ENCODE measurements around the gene CRYBG1. TPM values are rescaled to one million over a fixed set of nuclear protein-coding genes. Genes with fewer than 3 reads are reported as not detected.
"Not testable (repeated sequence)": the region's sequence is repeated elsewhere in the genome, so short reads cannot be mapped to it uniquely, and the experiment has no call there.

Gene CRYBG1
- total RNA-seq, 1 experiment from 2014 or later = 0.66 TPM

DNA sequence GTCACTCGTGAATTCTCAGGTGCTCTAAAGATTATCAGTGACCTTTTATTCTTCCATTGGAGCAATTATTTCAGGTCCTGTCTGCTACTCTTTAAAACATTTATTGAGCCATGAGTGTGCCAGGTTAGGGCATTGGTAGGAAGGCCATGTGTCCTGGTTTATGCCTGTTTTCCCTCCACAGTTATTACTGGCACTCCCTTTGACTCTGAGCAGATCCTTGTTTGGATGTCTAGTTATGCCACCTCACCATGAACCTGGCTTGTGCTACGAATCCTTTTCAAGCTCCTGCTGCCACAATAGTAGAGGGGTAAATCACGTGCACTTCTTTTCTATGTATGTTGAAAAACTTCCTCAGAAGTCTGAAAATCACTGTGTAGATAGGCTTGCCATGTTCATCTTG is 27.4 kb downstream of the CRYBG1 start:
- Histone ChIP-seq H3K36me3 (replicated peaks; ENCODE audit: control insufficient read depth, insufficient read depth, low read length) (no peaks in the 10 kb centered on the region), H3K27me3 (ENCODE audit: control insufficient read depth, insufficient read depth, low read length) (no peaks in the 10 kb centered on the region), H3K4me3 (ENCODE audit: insufficient read depth, low read depth, low read length) (no peak overlapping the region)
- no peak for DNase-seq

DNA sequence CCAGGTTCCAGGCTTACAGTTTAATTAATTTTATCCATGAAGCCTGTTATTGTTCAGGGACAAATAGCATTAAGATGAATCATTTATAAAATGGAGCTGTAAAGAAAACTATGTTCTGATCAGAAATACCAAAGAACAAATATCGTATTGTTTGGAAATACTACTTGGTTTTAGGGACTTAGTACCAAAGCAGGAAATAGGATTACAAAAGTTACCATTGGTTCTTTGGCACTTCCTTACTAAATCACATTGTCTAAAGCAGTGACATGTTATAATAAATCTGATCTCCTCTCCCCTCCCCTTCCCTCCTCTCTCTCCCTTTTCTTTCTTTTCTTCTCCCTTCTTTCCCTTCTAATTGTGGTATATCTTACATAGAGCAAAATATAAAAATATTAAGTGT is 29.6 kb downstream of the CRYBG1 start:
- DNase-seq = no peak
- no peaks in the 10 kb centered on the region for H3K27me3 ChIP-seq (ENCODE audit: control insufficient read depth, insufficient read depth, low read length)
- no peaks in the 10 kb centered on the region for H3K36me3 ChIP-seq (replicated peaks; ENCODE audit: control insufficient read depth, insufficient read depth, low read length)
- H3K4me3 ChIP-seq (ENCODE audit: insufficient read depth, low read depth, low read length) = no peak overlapping the region

DNA sequence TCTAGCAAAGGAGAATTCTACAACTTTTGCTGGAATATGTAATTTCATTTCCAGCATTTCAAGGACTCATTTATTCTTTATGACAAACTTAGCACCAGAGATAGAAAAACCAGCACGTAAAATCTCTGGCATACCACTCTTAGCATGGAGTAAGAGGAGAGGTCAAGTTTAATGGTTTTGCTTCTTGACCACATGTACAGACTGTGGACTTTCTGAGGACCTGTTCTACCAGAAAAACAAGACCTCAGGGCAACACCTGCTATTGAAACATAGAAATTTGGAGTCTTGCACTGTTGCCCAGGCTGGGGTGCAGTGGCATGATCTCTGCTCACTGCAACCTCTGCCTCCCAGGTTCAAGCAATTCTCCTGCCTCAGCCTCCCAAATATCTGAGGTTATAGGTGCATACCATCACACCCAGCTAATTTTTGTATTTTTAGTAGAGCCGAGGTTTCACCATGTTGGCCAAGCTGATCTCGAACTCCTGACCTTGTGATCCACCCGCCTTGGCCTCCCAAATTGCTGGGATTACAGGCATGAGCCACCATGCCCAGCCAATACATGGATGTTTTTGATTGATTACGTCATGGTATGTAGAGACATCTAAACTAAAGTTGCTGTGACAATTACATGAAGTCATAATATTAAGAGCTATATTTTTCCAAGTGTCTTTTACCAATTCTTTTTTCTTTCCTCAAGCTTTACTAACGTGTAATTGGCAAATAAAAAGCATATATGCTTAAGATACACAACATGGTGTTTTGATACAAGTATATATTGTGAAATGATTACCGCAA is 36.1 kb downstream of the CRYBG1 start:
- Histone ChIP-seq H3K4me3 (ENCODE audit: insufficient read depth, low read depth, low read length) (no peak overlapping the region), H3K36me3 (replicated peaks; ENCODE audit: control insufficient read depth, insufficient read depth, low read length) (no peaks in the 10 kb centered on the region), H3K27me3 (ENCODE audit: control insufficient read depth, insufficient read depth, low read length) (no peaks in the 10 kb centered on the region)
- DNase-seq = no peak

DNA sequence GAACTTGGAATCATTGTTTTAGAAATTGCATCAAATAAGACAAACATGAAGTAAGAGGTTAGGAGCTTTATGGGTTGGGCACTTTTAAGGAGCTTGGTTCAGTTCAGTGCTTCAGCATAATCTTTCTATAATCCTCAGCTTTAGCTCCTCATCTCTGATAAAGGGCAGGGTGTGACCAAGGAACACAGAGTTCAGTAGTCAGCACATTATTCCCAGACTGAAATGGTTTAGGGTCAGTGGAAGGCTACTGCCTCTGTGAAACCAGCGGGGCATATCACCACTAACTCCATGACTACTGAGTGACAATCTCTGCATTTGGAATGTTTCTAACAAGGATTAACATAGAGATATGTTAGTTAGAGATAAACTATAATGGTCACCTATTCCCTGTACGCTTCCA is 36.9 kb downstream of the CRYBG1 start:
- no peak overlapping the region for H3K4me3 ChIP-seq (ENCODE audit: insufficient read depth, low read depth, low read length)
- no peaks in the 10 kb centered on the region for H3K27me3 ChIP-seq (ENCODE audit: control insufficient read depth, insufficient read depth, low read length)
- no peak for DNase-seq
- H3K36me3 ChIP-seq (replicated peaks; ENCODE audit: control insufficient read depth, insufficient read depth, low read length) = no peaks in the 10 kb centered on the region

DNA sequence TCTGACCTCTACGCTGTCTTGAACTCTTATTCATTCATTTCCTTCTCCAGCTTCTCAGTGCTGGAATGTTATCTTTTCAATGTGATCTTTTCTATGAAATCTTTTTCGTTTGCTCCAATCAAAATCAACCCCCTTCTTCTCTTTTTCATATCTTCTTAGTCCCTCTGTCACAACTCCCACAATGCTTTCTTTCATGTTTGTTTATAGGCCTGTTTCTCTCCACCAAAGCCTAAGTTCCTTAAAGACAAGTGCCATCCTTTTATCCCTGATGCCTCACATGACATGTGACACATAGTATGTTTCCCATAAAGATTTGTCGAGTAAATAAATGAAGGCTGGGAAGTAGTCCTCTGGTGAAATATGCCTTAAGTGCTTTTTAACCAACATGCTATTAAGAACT is 38.1 kb downstream of the CRYBG1 start:
- H3K27me3 ChIP-seq (ENCODE audit: control insufficient read depth, insufficient read depth, low read length) = no peaks in the 10 kb centered on the region
- no peak for DNase-seq
- no peaks in the 10 kb centered on the region for H3K36me3 ChIP-seq (replicated peaks; ENCODE audit: control insufficient read depth, insufficient read depth, low read length)
- H3K4me3 ChIP-seq (ENCODE audit: insufficient read depth, low read depth, low read length) = no peak overlapping the region

DNA sequence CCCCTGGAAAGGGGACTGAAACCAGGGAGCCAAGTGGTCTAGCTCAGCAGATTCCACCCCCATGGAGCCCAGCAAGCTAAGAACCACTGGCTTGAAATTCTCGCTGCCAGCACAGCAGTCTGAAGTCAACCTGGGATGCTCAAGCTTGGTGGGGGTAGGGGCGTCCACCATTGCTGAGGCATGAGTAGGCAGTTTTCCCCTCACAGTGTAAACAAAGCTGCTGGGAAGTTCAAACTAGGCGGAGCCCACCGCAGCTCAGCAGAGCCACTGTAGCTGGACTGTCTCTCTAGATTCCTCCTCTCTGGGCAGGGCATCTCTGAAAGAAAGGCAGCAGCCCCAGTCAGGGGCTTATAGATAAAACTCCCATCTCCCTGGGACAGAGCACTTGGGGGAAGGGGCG is 44.5 kb downstream of the CRYBG1 start:
- not testable (repeated sequence) for H3K4me3 ChIP-seq (ENCODE audit: insufficient read depth, low read depth, low read length); H3K36me3 ChIP-seq (replicated peaks; ENCODE audit: control insufficient read depth, insufficient read depth, low read length); DNase-seq; H3K27me3 ChIP-seq (ENCODE audit: control insufficient read depth, insufficient read depth, low read length)

DNA sequence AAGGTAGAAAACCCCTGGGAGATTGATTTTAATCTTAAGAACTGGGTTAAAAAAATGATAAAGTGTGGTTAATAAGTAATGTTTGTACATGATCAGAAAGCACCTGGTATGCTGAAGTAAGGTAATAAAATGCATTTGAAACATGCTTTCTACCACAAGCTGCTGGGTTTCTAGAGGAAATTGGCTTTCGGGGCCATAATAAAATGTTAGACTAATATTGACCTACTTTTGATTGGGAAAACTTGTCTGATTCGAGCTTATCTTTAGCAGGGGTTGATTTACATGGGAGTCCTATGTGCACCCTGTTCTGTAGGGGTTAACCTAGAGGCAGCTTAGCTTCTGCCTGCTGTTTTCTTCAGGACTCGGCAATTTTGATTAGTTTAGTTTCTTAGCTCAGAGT is 50.5 kb downstream of the CRYBG1 start:
- DNase-seq = no peak
- Histone ChIP-seq H3K4me3 (ENCODE audit: insufficient read depth, low read depth, low read length) (no peak overlapping the region), H3K27me3 (ENCODE audit: control insufficient read depth, insufficient read depth, low read length) (no peaks in the 10 kb centered on the region), H3K36me3 (replicated peaks; ENCODE audit: control insufficient read depth, insufficient read depth, low read length) (no peaks in the 10 kb centered on the region)

DNA sequence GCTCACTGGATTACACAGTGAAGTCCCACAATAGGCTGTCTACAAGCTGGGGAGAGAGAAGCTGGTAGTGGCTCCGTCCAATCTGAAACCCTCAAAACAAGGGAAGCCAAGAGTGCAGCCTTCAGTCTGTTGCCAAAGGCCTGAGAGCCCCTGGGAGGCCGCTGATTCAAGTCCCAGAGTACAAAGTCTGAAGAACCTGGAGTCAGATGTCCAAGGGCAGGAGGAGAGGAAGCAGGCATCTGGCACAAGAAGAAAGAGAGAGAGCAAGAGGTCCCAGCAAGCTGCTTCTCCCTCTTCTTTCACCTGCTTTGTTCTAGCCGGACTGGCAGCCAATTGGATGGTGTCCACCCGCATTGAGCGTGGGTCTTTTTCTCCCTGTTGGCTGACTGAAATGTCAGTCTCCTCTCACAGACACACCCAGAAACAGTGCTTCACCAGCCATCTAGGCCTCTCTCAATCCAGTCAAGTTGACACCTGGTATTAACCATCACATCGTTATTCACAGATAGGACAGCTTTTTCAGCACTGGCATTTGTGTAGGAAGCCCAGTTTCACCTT is 51.2 kb downstream of the CRYBG1 start:
- DNase-seq = peak; percentile 35
- H3K27me3 ChIP-seq (ENCODE audit: control insufficient read depth, insufficient read depth, low read length) = no peaks in the 10 kb centered on the region
- H3K4me3 ChIP-seq (ENCODE audit: insufficient read depth, low read depth, low read length) = no peak overlapping the region
- H3K36me3 ChIP-seq (replicated peaks; ENCODE audit: control insufficient read depth, insufficient read depth, low read length) = no peaks in the 10 kb centered on the region

DNA sequence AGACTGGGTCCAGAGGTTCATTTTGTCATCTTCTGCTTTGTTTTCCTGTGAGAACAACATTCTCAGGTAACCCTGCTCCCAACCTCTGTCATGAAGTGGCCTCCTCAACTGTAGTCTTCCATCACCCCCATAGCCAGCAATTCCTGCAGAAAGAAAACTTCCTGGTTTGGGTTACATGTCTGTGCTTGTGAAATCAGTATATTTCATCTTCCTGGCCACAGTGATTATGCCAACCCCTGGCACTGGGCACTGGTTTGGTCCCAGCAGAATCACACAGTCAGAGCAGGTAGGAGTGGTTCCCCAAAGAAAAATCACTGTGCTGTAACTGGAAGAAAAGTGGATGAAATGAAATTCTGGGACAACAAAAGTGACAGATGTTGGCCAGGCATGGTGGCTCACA is 52.5 kb downstream of the CRYBG1 start:
- H3K36me3 ChIP-seq (replicated peaks; ENCODE audit: control insufficient read depth, insufficient read depth, low read length) = no peaks in the 10 kb centered on the region
- H3K4me3 ChIP-seq (ENCODE audit: insufficient read depth, low read depth, low read length) = no peak overlapping the region
- DNase-seq = no peak
- H3K27me3 ChIP-seq (ENCODE audit: control insufficient read depth, insufficient read depth, low read length) = no peaks in the 10 kb centered on the region

DNA sequence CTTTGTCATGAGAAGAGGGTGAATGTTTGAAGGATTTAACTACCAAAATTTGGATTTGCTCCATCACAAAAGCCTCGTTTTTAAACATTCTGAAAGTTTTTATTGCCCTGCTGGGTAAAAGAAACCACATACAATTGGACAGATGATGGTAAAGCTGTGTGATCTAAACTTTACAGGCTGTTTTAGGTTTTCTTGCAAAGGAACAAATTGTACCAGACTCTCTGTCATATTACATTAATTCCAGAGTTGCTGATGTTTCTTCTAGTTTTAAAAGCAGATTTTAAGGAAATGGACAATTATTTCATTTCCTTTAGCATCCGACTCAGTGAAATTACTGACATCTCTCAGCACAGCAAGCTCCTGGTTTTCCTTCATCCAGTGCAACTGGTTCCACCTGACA is 53.2 kb downstream of the CRYBG1 start:
- no peaks in the 10 kb centered on the region for H3K36me3 ChIP-seq (replicated peaks; ENCODE audit: control insufficient read depth, insufficient read depth, low read length)
- H3K27me3 ChIP-seq (ENCODE audit: control insufficient read depth, insufficient read depth, low read length) = no peaks in the 10 kb centered on the region
- DNase-seq = no peak
- H3K4me3 ChIP-seq (ENCODE audit: insufficient read depth, low read depth, low read length) = no peak overlapping the region

DNA sequence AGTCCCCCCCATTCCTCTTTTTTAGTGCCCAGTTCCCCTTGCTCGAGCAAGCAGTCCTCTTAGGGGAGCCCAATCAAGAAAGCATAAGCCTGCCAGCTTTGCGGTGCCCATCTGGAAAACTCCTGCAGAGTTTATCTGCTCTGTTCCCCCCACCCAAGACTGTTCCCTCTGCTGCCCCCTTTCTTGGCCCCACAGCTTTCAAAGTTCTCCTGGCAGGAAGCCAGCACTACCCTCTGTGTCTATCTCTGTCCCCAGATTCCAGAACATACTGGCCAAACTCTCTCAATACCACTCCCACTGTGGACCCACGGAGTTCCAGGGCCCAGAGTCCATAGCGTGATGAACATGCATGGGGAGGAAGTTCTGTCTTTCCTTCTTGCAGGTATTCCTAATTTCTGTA is 55.4 kb downstream of the CRYBG1 start:
- no peak for DNase-seq
- Histone ChIP-seq H3K4me3 (ENCODE audit: insufficient read depth, low read depth, low read length) (no peak overlapping the region), H3K27me3 (ENCODE audit: control insufficient read depth, insufficient read depth, low read length) (no peaks in the 10 kb centered on the region), H3K36me3 (replicated peaks; ENCODE audit: control insufficient read depth, insufficient read depth, low read length) (no peaks in the 10 kb centered on the region)

DNA sequence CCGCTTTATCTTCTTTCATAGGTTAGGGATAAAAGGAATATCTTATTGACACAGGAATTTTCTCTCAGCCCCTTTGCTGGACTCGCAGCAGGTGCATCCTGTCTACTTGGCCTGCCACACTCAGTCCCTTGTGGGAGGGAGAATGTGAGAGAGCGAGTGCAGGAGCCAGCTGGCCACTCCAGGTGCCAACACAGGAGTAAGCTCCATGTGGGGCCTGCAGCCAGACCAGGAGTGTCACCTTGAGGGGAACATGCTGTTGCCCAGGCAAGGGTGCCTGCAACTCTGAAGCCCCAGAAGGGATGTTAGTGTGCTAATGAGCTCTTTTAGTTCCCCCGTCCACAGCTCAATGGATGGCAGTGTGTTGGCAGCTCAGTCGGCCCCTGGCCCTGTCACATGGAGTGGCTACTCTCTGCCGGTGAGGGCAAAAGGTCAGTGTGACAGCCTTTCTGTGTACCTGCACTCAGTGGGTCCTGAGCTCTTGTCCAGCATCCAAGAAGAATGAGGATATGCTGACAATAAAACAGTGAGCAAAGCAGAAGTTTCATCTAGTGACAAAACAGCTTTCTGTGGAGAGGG is 57.1 kb downstream of the CRYBG1 start:
- Histone ChIP-seq H3K36me3 (replicated peaks; ENCODE audit: control insufficient read depth, insufficient read depth, low read length) (no peaks in the 10 kb centered on the region), H3K4me3 (ENCODE audit: insufficient read depth, low read depth, low read length) (no peak overlapping the region), H3K27me3 (ENCODE audit: control insufficient read depth, insufficient read depth, low read length) (no peaks in the 10 kb centered on the region)
- DNase-seq = no peak

DNA sequence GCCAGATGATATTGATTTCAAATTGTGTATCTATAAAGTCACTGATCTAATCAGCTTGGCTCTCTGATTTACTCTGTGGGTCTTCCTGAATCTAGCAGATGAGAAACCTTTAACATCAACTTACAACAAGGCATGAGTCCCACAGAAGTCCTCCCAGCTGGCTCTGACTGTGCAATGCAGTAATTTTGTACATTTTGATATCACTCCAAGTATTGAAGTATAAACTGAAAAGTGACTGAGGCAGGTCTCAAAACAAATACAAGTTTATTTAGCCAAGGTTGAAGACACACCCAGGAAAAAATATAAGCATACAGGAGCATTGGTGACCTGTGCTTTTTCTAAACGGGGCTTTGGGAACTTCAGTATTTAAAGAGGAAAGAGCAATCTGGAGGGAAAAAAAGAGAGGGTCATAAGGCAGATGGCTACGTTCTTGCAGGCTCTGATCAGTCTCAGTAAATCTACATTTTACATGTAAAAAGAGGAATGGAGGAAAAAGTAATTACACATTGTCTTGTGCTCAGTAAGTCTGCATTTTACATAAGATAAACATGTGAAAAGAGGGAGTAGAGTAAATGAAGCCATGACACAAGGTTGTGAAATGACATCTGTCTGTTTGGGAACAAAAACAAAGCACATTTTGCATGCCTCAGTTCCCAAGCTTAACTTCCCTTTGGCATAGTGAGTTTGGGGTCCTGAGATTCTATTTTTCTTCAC is 59.5 kb downstream of the CRYBG1 start:
- Histone ChIP-seq H3K4me3 (ENCODE audit: insufficient read depth, low read depth, low read length) (no peak overlapping the region), H3K36me3 (replicated peaks; ENCODE audit: control insufficient read depth, insufficient read depth, low read length) (no peaks in the 10 kb centered on the region), H3K27me3 (ENCODE audit: control insufficient read depth, insufficient read depth, low read length) (no peaks in the 10 kb centered on the region)
- DNase-seq = no peak

DNA sequence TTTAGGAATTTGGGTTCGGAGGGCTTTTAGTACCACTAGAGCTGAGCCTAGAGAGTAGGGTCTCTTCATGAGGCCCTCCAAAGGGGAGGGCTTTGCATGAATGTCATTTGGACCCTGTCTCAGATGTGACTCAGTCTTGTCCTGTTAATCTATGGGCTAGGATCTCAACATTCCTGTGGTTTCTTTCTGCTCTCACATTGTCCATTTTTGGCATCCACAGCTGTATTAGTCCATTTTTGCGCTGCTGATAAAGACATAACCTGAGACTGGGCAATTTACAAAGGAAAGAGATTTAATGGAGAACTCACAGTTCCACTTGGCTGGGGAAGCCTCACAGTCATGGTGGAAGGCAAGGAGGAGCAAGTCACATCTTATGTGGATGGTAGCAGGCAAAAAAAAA is 61.0 kb downstream of the CRYBG1 start:
- H3K27me3 ChIP-seq (ENCODE audit: control insufficient read depth, insufficient read depth, low read length) = no peaks in the 10 kb centered on the region
- H3K4me3 ChIP-seq (ENCODE audit: insufficient read depth, low read depth, low read length) = no peak overlapping the region
- no peak for DNase-seq
- no peaks in the 10 kb centered on the region for H3K36me3 ChIP-seq (replicated peaks; ENCODE audit: control insufficient read depth, insufficient read depth, low read length)

DNA sequence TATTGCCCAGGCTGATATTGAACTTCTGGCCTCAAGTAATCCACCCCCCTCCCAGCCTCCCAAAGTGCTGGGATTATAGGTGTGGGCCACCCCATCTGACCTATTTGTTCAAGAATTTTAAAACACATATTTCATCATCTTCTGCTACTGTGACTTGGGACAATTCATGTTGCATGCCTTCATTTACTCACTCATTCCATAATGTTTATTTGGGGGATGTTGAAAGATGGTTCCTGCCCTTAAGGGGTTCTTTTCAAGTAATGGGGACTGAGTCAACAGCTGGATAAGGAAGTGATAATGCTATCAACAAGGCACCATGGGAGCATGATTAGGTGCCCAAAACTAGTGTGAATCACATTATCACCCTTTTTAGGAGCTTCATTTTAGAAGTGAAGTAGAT is 62.0 kb downstream of the CRYBG1 start:
- Histone ChIP-seq H3K27me3 (ENCODE audit: control insufficient read depth, insufficient read depth, low read length) (no peaks in the 10 kb centered on the region), H3K4me3 (ENCODE audit: insufficient read depth, low read depth, low read length) (no peak overlapping the region), H3K36me3 (replicated peaks; ENCODE audit: control insufficient read depth, insufficient read depth, low read length) (no peaks in the 10 kb centered on the region)
- DNase-seq = no peak

Measured in H7 (cell line).